KOPT-K1 (cell line): ENCODE measurements around the gene HIF1A.
"Not testable (repeated sequence)": the region's sequence is repeated elsewhere in the genome, so short reads cannot be mapped to it uniquely, and the experiment has no call there.

ENCODE experiments used
- H3K27ac ChIP-seq: fragments of 200-600 bp; sonication (generic); 2 replicates; pipeline ENCODE4 v1.5.1; 2016; ENCODE audit warnings: antibody characterized with exemption, mild to moderate bottlenecking, low read depth, low read length; ENCODE audit not compliant: poor library complexity, severe bottlenecking
- H3K36me3 ChIP-seq: fragments of 200-600 bp; sonication (generic); 2 replicates; pipeline ENCODE4 v1.5.1; 2017; ENCODE audit warnings: antibody characterized with exemption, mild to moderate bottlenecking, low read length, moderate library complexity; ENCODE audit not compliant: insufficient read depth
- H3K9me3 ChIP-seq: fragments of 200-600 bp; sonication (generic); 2 replicates; pipeline ENCODE4 v1.5.1; 2017; ENCODE audit warnings: antibody characterized with exemption, low read length, mild to moderate bottlenecking; ENCODE audit not compliant: insufficient read depth, poor library complexity, severe bottlenecking

HIF1A gene

GRCh38 chr14:61742371-61742770, 47.1 kb downstream of the HIF1A start:
- H3K36me3 ChIP-seq: peaks cover 100% of the 10 kb centered on the region
- H3K9me3 ChIP-seq: no peaks in the 10 kb centered on the region
- no peak overlapping the region for H3K27ac ChIP-seq

- Histone ChIP-seq H3K27ac (no peak overlapping the region), H3K36me3 (peaks cover 100% of the 10 kb centered on the region), H3K9me3 (no peaks in the 10 kb centered on the region)
Measured at GRCh38 chr14:61744238-61744637, 48.9 kb downstream of the HIF1A start.

- not testable (repeated sequence) for H3K9me3 ChIP-seq, H3K27ac ChIP-seq
- H3K36me3 ChIP-seq: peaks cover 83% of the 10 kb centered on the region
Measured at GRCh38 chr14:61746346-61746745, 51.0 kb downstream of the HIF1A start.

DNA sequence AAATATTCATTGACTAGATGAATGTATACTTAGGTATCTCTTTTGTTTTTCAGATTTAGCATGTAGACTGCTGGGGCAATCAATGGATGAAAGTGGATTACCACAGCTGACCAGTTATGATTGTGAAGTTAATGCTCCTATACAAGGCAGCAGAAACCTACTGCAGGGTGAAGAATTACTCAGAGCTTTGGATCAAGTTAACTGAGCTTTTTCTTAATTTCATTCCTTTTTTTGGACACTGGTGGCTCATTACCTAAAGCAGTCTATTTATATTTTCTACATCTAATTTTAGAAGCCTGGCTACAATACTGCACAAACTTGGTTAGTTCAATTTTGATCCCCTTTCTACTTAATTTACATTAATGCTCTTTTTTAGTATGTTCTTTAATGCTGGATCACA, 51.6 kb downstream of the HIF1A start:
- H3K36me3 ChIP-seq: peaks cover 78% of the 10 kb centered on the region
- H3K27ac ChIP-seq: no peak overlapping the region
- H3K9me3 ChIP-seq: no peaks in the 10 kb centered on the region

GRCh38 chr14:61747342-61747741, 52.0 kb downstream of the HIF1A start:
- Histone ChIP-seq H3K36me3 (peaks cover 73% of the 10 kb centered on the region), H3K27ac (no peak overlapping the region), H3K9me3 (no peaks in the 10 kb centered on the region)

- Histone ChIP-seq H3K36me3 (peaks cover 54% of the 10 kb centered on the region), H3K27ac (no peak overlapping the region), H3K9me3 (no peaks in the 10 kb centered on the region)
Measured at GRCh38 chr14:61749264-61749663, 54.0 kb downstream of the HIF1A start.

DNA sequence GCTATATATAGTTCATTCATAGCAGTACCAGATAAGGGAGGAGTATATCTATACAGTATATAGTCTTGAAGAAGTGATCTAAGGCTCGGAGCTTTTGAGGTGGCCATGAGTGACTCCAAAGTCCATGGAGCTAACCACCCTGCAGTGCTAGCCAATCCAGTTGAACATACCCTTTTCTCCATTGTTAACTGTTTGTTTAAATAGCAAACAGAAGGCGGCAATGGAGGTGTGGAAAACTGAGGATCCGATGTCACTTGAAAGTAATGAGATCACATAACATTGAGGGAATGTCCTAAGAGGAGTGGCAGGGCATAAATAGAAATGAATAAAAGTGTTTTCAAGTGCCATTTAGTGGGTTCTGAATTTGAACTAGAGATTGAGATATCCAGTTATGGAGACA, 54.6 kb downstream of the HIF1A start:
- Histone ChIP-seq H3K36me3 (peaks cover 48% of the 10 kb centered on the region), H3K27ac (no peak overlapping the region), H3K9me3 (no peaks in the 10 kb centered on the region)

DNA sequence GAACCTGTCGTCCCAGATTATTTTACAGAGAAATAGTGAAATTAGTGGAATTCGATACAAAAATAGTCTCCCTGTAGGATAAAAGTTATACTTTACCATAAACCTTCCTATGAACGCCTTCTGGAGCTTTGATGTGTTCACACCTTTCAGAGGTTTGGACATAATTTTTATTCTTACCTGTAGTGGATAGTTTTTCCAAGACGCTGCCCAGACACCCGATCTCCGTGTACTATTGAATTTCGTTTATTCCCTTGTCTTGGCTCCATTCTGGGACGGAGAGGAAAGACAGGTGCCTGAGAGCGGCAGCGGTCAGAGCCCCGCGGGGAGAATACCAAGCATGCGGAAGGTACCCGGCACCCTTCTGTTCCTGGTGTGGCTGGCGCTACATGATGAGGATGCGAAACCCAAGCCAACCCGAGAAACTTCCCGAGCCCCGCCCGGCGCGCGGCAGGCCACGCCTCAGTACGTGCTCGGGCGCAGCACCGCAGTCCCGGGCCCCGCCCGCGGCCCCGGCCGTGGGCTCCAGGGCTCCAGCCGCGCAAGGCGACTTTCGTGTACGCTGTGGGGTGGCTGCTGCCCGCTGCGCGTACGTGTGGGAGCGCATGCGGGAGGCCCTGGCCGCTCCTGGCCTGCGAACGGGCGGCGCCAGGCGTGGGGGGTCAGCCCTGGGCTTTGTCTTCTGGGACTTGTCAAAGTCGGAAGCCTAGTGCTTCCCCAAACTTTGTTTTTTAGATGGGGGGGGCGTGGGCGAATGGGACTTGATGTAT, 55.6 kb downstream of the HIF1A start:
- H3K9me3 ChIP-seq: no peaks in the 10 kb centered on the region
- H3K36me3 ChIP-seq: peaks cover 38% of the 10 kb centered on the region
- H3K27ac ChIP-seq: peak overlapping the region; percentile 53

DNA sequence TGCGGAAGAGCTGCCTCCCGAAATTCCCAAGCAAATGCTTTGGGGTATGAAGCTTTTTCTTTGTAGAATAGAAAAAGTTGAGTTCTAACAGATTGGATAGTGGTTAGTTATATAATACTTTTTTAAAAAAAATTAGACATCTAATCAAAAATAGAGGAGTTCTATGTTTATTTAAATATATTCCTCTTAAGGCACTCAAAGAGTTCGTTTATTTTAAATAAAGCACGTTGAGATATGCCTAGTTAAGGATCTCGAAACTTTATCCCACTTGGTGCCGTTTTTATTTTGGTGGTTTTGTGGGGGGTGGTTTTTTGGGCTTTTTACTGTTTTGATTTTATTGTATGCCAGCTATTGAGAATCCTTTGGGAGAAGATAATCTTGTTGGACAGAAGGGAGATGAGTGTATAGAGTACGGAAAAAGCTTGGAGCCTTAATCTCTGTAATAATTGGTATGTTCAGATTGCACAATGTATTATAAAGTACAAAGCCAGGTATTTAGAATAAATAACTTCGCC, 56.2 kb downstream of the HIF1A start:
- peaks cover 31% of the 10 kb centered on the region for H3K36me3 ChIP-seq
- no peaks in the 10 kb centered on the region for H3K9me3 ChIP-seq
- peak overlapping the region; percentile 53 for H3K27ac ChIP-seq

DNA sequence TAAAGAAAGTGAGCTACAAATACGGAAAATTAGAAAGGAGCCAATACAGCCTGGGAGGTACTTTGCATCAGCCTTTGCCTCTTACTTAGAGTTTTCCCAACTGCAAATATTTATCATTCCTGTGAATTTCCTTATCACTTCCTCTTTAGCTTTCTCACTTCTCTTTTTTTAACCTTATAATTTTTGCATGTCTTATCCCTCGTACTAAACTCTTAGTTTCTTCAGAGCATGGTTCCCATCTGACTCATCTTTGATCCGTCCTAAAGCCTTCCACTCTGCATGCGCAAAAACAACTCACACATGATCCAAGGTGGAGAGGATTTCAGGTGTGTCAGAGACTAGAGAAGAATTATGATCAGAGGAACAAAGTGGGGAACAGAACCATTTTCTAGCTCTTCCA, 57.3 kb downstream of the HIF1A start:
- H3K27ac ChIP-seq: no peak overlapping the region
- no peaks in the 10 kb centered on the region for H3K9me3 ChIP-seq
- H3K36me3 ChIP-seq: peaks cover 20% of the 10 kb centered on the region

DNA sequence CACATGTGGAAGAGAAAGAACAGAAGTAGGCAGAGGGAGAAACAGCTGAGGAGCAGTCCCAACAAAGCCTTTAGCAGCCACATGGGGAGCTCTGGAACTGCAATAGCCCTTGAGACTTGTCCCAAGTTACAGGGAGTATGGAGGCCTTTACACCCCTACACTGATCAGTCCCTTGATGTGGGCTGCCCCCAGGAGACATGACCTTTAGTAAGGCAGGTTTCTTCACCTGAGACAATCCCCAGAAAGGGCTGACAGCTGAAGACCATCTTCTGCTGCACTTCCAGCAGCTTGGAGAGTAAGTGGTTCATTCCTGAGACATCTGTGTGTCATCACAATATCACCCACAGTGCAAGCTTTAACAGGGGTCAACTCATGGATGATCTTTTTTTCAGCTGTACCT, 58.3 kb downstream of the HIF1A start:
- H3K36me3 ChIP-seq: peaks cover 10% of the 10 kb centered on the region
- no peaks in the 10 kb centered on the region for H3K9me3 ChIP-seq
- no peak overlapping the region for H3K27ac ChIP-seq

DNA sequence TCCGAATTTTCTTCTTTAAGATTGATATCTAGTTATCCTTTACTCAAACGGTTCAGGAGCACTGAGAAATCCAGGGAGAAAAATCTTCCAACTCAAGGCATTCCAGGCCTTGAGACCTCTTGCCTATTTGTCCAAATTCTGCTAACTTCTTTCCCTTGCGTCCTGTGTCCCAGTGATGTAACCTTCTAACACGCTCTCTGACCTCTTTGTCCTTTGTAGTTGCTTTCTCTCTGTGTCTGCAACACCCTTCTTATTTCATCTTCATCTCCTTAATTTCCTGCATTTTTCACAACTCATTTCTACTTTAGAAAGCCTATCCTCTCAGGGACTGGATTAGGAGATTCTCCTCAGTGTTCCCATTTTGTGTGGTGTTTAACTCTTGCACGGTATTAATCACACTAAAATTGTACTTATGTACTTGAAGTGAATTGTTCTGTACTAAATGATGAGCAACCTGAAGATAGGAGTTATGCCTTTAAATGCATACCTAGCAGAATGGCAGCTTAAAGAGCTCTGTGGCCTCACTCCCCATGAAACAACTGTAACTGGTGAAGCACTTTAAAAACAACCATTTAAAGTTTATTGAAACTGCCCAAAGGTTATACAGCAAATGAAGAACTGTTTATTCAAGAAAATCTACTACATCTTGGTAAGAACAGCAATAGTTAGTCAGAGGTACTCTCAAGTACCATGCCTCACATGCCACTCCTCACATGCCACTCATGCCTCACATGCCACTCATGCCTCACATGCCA, 59.5 kb downstream of the HIF1A start:
- H3K9me3 ChIP-seq: no peaks in the 10 kb centered on the region
- no peaks in the 10 kb centered on the region for H3K36me3 ChIP-seq
- no peak overlapping the region for H3K27ac ChIP-seq

GRCh38 chr14:61755382-61755742, 60.0 kb downstream of the HIF1A start:
- not testable (repeated sequence) for H3K9me3 ChIP-seq, H3K27ac ChIP-seq

GRCh38 chr14:61756135-61756534, 60.8 kb downstream of the HIF1A start:
- H3K27ac ChIP-seq: no peak overlapping the region
- no peaks in the 10 kb centered on the region for H3K36me3 ChIP-seq
- no peaks in the 10 kb centered on the region for H3K9me3 ChIP-seq

More at GRCh38 chr14:61755382-61755742, 60.0 kb downstream of the HIF1A start:
- H3K36me3 ChIP-seq: not testable (repeated sequence)

- Histone ChIP-seq H3K9me3 (no peaks in the 10 kb centered on the region), H3K27ac (no peak overlapping the region), H3K36me3 (no peaks in the 10 kb centered on the region)
Measured at GRCh38 chr14:61759878-61760277, 64.6 kb downstream of the HIF1A start.
